ENCODE measurements around the gene CERS2.

The CERS2 gene

DNA sequence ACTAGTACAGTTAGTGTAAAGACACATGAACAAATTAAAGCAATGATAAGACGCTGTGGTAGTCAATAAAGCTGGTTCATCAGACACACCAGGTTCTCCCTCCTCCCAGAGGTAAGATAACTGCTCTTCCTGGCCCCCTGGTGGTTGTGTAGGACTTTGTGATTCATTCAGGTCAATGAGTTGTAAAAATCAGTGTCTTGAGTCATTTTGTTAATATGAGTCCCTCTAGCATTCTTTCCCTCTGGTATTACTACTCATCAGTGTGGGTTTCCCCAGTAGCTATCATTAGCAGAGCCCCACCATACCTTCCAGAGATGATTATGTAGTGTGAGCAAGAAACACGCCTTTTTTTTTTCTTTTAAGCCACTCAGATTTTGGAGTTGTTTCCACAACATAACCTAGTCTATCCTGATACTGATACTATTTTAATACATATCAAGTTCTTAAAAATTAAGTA, 52.1 kb downstream of the CERS2 start:
- in situ Hi-C loops (cut with MboI; ENCODE audit: low sequenced_read_pairs), result no loop called here

GRCh38 chr1:150917387-150917786, 57.2 kb downstream of the CERS2 start:
- in situ Hi-C loops (cut with MboI; ENCODE audit: low sequenced_read_pairs), result no loop called here

Measured in hTERT RPE-1 (cell line).